SK-N-SH treated with all-trans-retinoic acid at 6 μM for 48 hours (cell line): Measurements from ENCODE around the gene KCNT2.

ENCODE experiments used
- ATAC-seq: fragments of 200-7000 bp; cut with Tn5 transposase; 3 replicates; pipeline ENCODE4 v1.9.1; 2020; ENCODE audit warnings: mild to moderate bottlenecking, moderate library complexity
- CSDC2 ChIP-seq: fragments of 250-450 bp; sonication (Bioruptor Pico); IDR thresholded peaks from 2 replicates; pipeline ENCODE4 v1.5.0; 2020; ENCODE audit warnings: mild to moderate bottlenecking, moderate library complexity
- CSRNP3 ChIP-seq: fragments of 250-450 bp; sonication (Bioruptor Pico); IDR thresholded peaks from 2 replicates; pipeline ENCODE4 v1.5.1; 2021; ENCODE audit warnings: mild to moderate bottlenecking, moderate library complexity
- GLIS3 ChIP-seq: fragments of 250-450 bp; sonication (Bioruptor Pico); IDR thresholded peaks from 2 replicates; pipeline ENCODE4 v1.5.0; 2020; ENCODE audit warnings: mild to moderate bottlenecking, moderate library complexity
- RARB ChIP-seq: fragments of 250-450 bp; sonication (Bioruptor Pico); IDR thresholded peaks from 2 replicates; pipeline ENCODE4 v1.8.0; 2021; ENCODE audit warnings: mild to moderate bottlenecking, moderate library complexity
- TCF4 ChIP-seq: fragments of 250-450 bp; sonication (Bioruptor Pico); IDR thresholded peaks from 2 replicates; pipeline ENCODE4 v1.8.0; 2021; ENCODE audit warnings: mild to moderate bottlenecking, moderate library complexity, borderline replicate concordance
- TSHZ2 ChIP-seq: fragments of 250-450 bp; sonication (Bioruptor Pico); IDR thresholded peaks from 2 replicates; pipeline ENCODE4 v1.5.0; 2020; ENCODE audit warnings: mild to moderate bottlenecking, moderate library complexity

The KCNT2 gene

GRCh38 chr1:196178083-196178635 lies 430.1 kb downstream of the KCNT2 start:
- ATAC-seq = no peak
- TF ChIP-seq TCF4 (CRISPR knock-in tag) = no peak
- TF ChIP-seq CSDC2 = no peak
- no peak for TF ChIP-seq GLIS3
- TF ChIP-seq CSRNP3 (CRISPR knock-in tag) = no peak
- no peak for TF ChIP-seq RARB (CRISPR knock-in tag)
- no peak for TF ChIP-seq TSHZ2 (CRISPR knock-in tag)
